ENCODE results near the gene SH3GL2.

SH3GL2 gene

GRCh38 chr9:17632994-17633393 is 54.1 kb downstream of the SH3GL2 start:
- no peaks in the 10 kb centered on the region for H3K4me1 ChIP-seq (ENCODE audit: insufficient read depth, low read length)

GRCh38 chr9:17635115-17635890 is 56.4 kb downstream of the SH3GL2 start:
- TF ChIP-seq EZH2 (IDR thresholded peaks at IDR 0.05; ENCODE audit: borderline replicate concordance, low read depth, low read length, severe bottlenecking) (no peak), CTCF (IDR thresholded peaks at IDR 0.05; ENCODE audit: borderline replicate concordance, extremely low read depth, low read length, poor library complexity, severe bottlenecking) (no peak)
- H3K79me2 ChIP-seq (ENCODE audit: insufficient read depth, low read length) = no peaks in the 10 kb centered on the region
- H3K9ac ChIP-seq (ENCODE audit: low read depth, low read length) = no peak overlapping the region
- no peak overlapping the region for H3K27ac ChIP-seq (ENCODE audit: low read length)
- H4K20me1 ChIP-seq (ENCODE audit: insufficient read depth, low read length) = no peaks in the 10 kb centered on the region
- H3K4me2 ChIP-seq (ENCODE audit: insufficient read depth, low read length) = no peak overlapping the region
- no peak overlapping the region for H2AFZ ChIP-seq (ENCODE audit: low read depth, low read length)
- DNase-seq = no peak
- no peaks in the 10 kb centered on the region for H3K27me3 ChIP-seq (ENCODE audit: insufficient read depth, low read length, poor library complexity)
- no peaks in the 10 kb centered on the region for H3K4me1 ChIP-seq (ENCODE audit: insufficient read depth, low read length)
- H3K4me3 ChIP-seq (ENCODE audit: low read depth in 1 of 2, low read length in 2 of 2) = no peak overlapping the region
- ATAC-seq (ENCODE audit: insufficient read depth, low read depth) = no peak
- H3K9me3 ChIP-seq (ENCODE audit: insufficient read depth, low read length, severe bottlenecking) = no peaks in the 10 kb centered on the region
- H3K36me3 ChIP-seq (ENCODE audit: insufficient read depth, low read length) = no peaks in the 10 kb centered on the region

More at GRCh38 chr9:17632994-17633393, 54.1 kb downstream of the SH3GL2 start:
- no peak for ATAC-seq (ENCODE audit: insufficient read depth, low read depth)
- Histone ChIP-seq H3K9me3 (ENCODE audit: insufficient read depth, low read length, severe bottlenecking) (no peaks in the 10 kb centered on the region), H3K27ac (ENCODE audit: low read length) (no peak overlapping the region), H3K79me2 (ENCODE audit: insufficient read depth, low read length) (no peaks in the 10 kb centered on the region), H2AFZ (ENCODE audit: low read depth, low read length) (no peak overlapping the region), H3K4me2 (ENCODE audit: insufficient read depth, low read length) (no peak overlapping the region), H3K4me3 (ENCODE audit: low read depth in 1 of 2, low read length in 2 of 2) (no peak overlapping the region), H3K9ac (ENCODE audit: low read depth, low read length) (no peak overlapping the region), H3K36me3 (ENCODE audit: insufficient read depth, low read length) (no peaks in the 10 kb centered on the region), H3K27me3 (ENCODE audit: insufficient read depth, low read length, poor library complexity) (no peaks in the 10 kb centered on the region), H4K20me1 (ENCODE audit: insufficient read depth, low read length) (no peaks in the 10 kb centered on the region)
- no peak for TF ChIP-seq EZH2 (IDR thresholded peaks at IDR 0.05; ENCODE audit: borderline replicate concordance, low read depth, low read length, severe bottlenecking)
- TF ChIP-seq CTCF (IDR thresholded peaks at IDR 0.05; ENCODE audit: borderline replicate concordance, extremely low read depth, low read length, poor library complexity, severe bottlenecking) = no peak
- DNase-seq = no peak

GRCh38 chr9:17636349-17636748 is 57.5 kb downstream of the SH3GL2 start:
- H3K36me3 ChIP-seq (ENCODE audit: insufficient read depth, low read length) = no peaks in the 10 kb centered on the region
- no peak overlapping the region for H3K4me3 ChIP-seq (ENCODE audit: low read depth in 1 of 2, low read length in 2 of 2)
- H3K27ac ChIP-seq (ENCODE audit: low read length) = no peak overlapping the region
- H2AFZ ChIP-seq (ENCODE audit: low read depth, low read length) = no peak overlapping the region
- no peak overlapping the region for H3K9ac ChIP-seq (ENCODE audit: low read depth, low read length)
- H4K20me1 ChIP-seq (ENCODE audit: insufficient read depth, low read length) = no peaks in the 10 kb centered on the region
- H3K27me3 ChIP-seq (ENCODE audit: insufficient read depth, low read length, poor library complexity) = no peaks in the 10 kb centered on the region
- no peaks in the 10 kb centered on the region for H3K4me1 ChIP-seq (ENCODE audit: insufficient read depth, low read length)
- TF ChIP-seq EZH2 (IDR thresholded peaks at IDR 0.05; ENCODE audit: borderline replicate concordance, low read depth, low read length, severe bottlenecking) = no peak
- no peak for TF ChIP-seq CTCF (IDR thresholded peaks at IDR 0.05; ENCODE audit: borderline replicate concordance, extremely low read depth, low read length, poor library complexity, severe bottlenecking)
- no peak for ATAC-seq (ENCODE audit: insufficient read depth, low read depth)
- DNase-seq = no peak
- H3K79me2 ChIP-seq (ENCODE audit: insufficient read depth, low read length) = no peaks in the 10 kb centered on the region
- no peak overlapping the region for H3K4me2 ChIP-seq (ENCODE audit: insufficient read depth, low read length)
- no peaks in the 10 kb centered on the region for H3K9me3 ChIP-seq (ENCODE audit: insufficient read depth, low read length, severe bottlenecking)

Data from DND-41 (cell line).